Measurements from ENCODE around the gene TTLL6.

The TTLL6 gene

GRCh38 chr17:48715496-48716399, 101.3 kb downstream of the TTLL6 start:
- H3K4me3 ChIP-seq (ENCODE audit: control insufficient read depth, low read depth, low read length), result no peak overlapping the region
- DNase-seq (ENCODE audit: low read depth), result no peak
- TF ChIP-seq CTCF (conservative IDR thresholded peaks at IDR 0.05; ENCODE audit: control insufficient read depth, insufficient read depth, low read depth, low read length), result no peak

Measured in fibroblast of mammary gland (primary cell).